Measurements from ENCODE around the gene LMOD1.
"Not testable (repeated sequence)": the region's sequence is repeated elsewhere in the genome, so short reads cannot be mapped to it uniquely, and the experiment has no call there.

The LMOD1 gene

DNA sequence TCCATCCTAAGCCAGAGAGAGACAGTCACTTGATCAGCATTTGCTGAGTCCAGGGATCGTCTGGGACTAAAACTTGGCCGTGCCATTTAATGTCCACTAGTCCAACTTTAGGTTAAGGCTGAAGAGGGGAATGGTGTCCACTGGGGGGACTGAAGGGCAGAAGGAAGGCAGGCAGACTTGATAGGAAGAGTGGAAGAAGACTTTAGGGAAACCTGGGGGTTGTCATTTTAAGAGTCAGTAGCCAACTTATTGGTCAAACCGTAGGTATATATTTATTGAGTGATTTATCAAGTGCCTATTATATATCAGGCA is 1.3 kb upstream of the LMOD1 start:
- no peak for DNase-seq (ENCODE audit: low read depth)

- no peak for DNase-seq (ENCODE audit: low read depth)
These were observed 505 bp downstream of the LMOD1 start for GRCh38 chr1:201945863-201946223.

GRCh38 chr1:201945157-201945556 is 1.2 kb downstream of the LMOD1 start:
- DNase-seq (ENCODE audit: low read depth), result no peak

DNA sequence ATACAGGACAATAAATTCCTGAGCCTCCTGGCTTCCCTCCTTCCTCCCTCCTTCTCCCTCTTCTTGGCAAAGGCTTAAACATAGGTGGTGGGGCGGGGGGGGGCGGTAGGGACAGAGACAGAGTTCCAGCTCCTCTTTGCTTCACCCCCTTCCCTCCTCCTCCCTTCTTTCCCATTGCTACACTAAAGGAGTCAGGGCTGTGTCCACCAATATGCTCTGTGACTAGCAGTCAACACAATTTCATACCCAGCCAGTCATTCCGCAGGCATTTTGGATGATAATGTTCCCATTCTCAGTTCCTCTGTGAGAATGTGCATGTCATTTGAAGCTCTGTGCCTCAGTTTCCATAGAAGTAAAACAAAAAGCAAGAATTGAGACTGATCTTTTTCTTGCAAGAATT is 1.7 kb downstream of the LMOD1 start:
- no peak for DNase-seq (ENCODE audit: low read depth)

GRCh38 chr1:201944002-201944401 is 2.3 kb downstream of the LMOD1 start:
- no peak for DNase-seq (ENCODE audit: low read depth)

GRCh38 chr1:201942129-201942495 is 4.2 kb downstream of the LMOD1 start:
- DNase-seq (ENCODE audit: low read depth), result no peak

DNA sequence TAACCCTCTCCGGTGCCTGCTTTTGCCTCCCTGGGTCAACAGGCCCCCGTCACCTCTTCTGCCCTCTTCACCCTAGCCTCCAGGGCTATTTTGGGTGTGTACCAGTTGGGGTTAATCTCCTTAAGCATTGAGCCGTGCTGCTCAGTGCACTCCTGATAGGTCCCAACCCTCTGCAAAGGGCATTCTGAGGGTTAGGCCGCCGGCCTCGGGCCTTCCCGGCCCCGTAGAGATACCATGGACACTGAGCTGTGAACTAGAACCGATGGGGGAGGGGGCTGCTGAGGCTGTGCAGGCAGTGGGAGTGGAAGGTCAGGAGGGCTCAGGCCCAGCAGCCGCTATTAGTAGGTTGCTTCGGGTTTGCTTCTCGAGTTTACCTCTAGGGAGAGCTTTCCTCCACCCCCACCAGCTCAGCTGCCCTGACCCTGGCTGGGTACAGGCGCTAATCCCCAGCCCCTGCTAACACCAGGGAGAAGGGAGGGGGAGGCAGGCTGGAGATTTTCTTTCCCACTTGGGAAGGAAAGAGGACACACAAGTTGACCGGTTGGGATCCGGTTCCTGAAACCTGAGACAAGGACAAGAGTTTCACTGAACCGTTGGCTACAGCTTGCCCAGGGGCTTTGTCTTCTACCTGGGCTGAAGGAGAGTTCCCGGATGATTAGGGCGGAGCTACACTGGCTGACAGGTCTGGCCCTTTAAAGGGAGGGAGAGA is 4.8 kb downstream of the LMOD1 start:
- DNase-seq (ENCODE audit: low read depth), result no peak

GRCh38 chr1:201940316-201940715 is 6.0 kb downstream of the LMOD1 start:
- not testable (repeated sequence) for DNase-seq (ENCODE audit: low read depth)

- no peak for DNase-seq (ENCODE audit: low read depth)
These were observed 6.8 kb downstream of the LMOD1 start for GRCh38 chr1:201939574-201939973.

- DNase-seq (ENCODE audit: low read depth), result no peak
These were observed 7.2 kb downstream of the LMOD1 start for GRCh38 chr1:201939148-201939547.

- DNase-seq (ENCODE audit: low read depth), result no peak
These were observed 7.8 kb downstream of the LMOD1 start for GRCh38 chr1:201938440-201939035.

- peak; percentile 41 for DNase-seq (ENCODE audit: low read depth)
These were observed 8.6 kb downstream of the LMOD1 start for GRCh38 chr1:201937624-201938213.

- no peak for DNase-seq (ENCODE audit: low read depth)
These were observed 12.4 kb downstream of the LMOD1 start for GRCh38 chr1:201933840-201934430.

DNA sequence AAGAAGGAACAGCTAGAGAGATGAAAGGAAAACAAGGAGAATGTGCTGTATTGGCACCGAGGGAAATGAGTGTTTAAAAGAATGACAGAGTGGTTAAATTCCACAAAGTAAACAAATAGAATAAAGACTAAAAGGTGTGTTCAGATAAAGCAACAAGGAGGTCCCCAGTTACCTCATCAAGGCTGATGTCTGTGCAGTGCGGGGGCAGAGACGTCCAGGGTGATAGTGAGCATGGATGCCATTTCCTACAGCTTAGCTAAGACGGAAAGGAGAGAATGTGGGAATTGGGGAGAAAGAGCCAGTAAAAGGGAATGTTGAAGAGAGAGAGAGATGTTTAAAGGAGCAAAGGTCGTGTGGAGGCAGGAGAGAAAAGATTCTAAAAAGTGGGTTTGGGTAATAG is 15.5 kb downstream of the LMOD1 start:
- DNase-seq (ENCODE audit: low read depth), result no peak

- no peak for DNase-seq (ENCODE audit: low read depth)
These were observed 16.2 kb downstream of the LMOD1 start for GRCh38 chr1:201930137-201930536.

DNA sequence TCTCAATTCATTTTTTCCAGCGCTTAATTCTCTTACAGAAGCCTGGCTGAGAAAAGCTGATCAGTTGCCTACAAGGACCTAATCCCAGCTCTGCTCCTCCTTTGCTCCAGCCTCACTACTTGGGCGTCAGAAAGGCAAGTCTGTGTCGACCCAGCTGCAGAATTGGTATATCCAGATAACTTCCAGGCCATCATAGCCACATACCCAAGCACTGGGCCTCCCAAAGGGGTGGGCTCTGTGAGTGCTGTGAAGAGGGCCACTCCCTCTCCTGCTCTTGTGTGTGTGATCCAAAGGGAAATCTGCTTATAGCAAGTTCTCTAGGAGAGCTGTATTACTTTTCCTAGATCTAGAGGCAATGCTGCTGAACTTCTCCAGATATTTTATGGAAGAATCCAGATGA is 18.1 kb downstream of the LMOD1 start:
- DNase-seq (ENCODE audit: low read depth), result no peak

GRCh38 chr1:201925981-201926645 is 20.2 kb downstream of the LMOD1 start:
- DNase-seq (ENCODE audit: low read depth), result no peak

DNA sequence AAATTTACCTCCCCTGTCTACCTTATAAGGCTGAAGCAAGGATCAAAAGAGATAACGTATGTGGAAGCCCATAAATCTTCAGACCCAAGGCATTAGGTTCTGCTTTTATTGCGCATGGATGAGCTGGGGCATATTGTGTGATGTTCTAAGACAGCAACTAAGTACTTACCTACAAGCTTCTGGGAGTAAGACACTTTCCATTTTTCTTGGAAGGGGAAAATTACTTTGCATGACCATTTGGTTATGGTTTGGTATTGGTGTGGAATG is 21.1 kb downstream of the LMOD1 start:
- no peak for DNase-seq (ENCODE audit: low read depth)

DNA sequence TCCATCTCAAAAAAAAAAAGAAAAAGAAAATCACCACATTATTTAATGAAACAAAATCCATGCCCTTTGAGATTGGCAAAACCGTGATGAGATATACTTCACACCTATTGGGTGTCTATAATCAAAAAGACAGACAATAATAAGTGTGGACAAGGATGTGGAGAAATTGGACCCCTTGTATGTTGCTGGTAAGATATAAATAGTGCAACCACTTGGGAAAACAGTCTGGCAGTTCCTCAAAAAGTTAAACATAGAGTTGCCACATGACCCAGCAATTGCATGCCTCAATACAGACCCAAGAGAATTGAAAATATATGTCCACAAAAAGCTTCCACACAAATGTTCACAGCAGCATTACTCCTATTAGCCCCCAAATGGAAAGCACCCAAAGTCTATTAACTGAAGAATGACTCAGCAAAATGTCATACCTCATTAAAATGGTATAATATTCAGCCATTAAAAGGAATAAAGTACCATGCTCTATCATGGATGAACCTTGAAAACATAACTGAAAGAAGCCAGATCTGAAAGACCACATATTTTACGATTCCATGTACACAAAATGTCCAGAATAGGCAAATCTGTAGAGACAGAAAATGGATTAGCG is 24.3 kb downstream of the LMOD1 start:
- no peak for DNase-seq (ENCODE audit: low read depth)

DNA sequence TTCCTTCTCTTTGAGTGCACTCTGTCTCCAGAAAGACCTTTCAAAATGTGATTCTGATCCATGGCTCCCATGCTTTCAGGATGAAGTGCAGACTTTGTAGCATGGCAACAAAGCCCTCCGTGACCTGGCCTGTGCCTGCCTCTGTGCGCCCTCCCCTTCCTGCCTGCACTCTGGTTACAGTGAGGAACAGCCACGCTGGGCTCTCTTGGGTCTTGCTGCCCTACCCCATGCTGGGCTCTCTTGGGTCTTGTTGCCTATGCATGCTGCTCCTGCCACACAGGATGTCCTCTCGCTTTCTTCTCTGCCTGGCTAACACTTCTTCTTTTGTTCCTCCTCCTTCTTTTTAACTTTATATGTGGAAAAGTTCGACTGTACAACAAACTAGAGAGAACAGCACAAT is 28.0 kb downstream of the LMOD1 start:
- no peak for DNase-seq (ENCODE audit: low read depth)

- peak; percentile 88 for DNase-seq (ENCODE audit: low read depth)
These were observed 28.9 kb downstream of the LMOD1 start for GRCh38 chr1:201917362-201918033.

GRCh38 chr1:201916649-201917249 is 29.6 kb downstream of the LMOD1 start:
- peak; percentile 95 for DNase-seq (ENCODE audit: low read depth)

Data from fibroblast of the conjunctiva (primary cell).